ENCODE data around the gene CAMK1D.

Gene CAMK1D

DNA sequence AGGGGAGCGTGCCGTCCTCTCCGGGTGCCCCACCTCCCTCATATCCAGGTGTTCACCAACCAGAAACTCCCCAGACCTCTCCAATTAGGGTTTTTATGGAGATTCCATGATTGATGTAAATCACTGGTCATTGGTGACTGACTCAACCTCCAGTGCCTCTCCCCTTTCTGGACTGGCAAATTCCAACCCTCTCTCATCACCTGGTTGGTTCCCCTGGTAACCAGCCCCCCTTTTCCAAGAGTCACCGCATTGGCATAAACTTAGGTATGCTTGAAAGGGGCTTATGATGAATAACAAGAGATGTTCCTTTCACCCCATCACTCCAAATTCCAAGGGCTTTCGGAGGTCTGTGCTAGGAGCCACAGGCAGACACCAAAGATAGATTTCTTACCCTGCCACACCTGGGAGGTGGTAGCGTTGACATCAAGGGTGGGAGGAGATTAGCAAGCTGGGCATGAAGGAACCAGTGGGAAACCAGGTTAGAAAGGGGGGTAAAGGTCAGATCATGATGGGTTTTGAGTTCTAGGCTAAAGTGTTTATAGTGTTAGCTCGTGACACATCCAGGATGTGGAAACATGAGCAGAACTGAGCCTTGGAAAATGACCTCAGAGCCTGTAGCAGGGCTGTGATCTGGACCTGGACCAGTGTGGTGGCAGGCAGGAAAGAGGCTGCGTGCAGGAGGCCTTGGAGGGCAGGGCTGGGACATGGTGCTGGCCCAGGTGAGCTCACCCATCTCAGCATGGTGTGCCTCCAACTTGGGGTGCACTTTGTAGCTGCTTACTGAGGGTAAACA, 45.1 kb downstream of the CAMK1D start:
- TF ChIP-seq, protein P1, sequence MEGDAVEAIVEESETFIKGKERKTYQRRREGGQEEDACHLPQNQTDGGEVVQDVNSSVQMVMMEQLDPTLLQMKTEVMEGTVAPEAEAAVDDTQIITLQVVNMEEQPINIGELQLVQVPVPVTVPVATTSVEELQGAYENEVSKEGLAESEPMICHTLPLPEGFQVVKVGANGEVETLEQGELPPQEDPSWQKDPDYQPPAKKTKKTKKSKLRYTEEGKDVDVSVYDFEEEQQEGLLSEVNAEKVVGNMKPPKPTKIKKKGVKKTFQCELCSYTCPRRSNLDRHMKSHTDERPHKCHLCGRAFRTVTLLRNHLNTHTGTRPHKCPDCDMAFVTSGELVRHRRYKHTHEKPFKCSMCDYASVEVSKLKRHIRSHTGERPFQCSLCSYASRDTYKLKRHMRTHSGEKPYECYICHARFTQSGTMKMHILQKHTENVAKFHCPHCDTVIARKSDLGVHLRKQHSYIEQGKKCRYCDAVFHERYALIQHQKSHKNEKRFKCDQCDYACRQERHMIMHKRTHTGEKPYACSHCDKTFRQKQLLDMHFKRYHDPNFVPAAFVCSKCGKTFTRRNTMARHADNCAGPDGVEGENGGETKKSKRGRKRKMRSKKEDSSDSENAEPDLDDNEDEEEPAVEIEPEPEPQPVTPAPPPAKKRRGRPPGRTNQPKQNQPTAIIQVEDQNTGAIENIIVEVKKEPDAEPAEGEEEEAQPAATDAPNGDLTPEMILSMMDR (IDR thresholded peaks at IDR 0.05; ENCODE audit: low read depth, low read length) = no peak
- TF ChIP-seq POLR2A (IDR thresholded peaks at IDR 0.05; ENCODE audit: extremely low read depth, insufficient read length) = no peak
- no peak for TF ChIP-seq MYC (IDR thresholded peaks at IDR 0.05; ENCODE audit: low read depth, low read length)
- TF ChIP-seq, protein P2, sequence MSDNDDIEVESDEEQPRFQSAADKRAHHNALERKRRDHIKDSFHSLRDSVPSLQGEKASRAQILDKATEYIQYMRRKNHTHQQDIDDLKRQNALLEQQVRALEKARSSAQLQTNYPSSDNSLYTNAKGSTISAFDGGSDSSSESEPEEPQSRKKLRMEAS (IDR thresholded peaks at IDR 0.05; ENCODE audit: low read depth, low read length) = no peak
- H3K4me3 ChIP-seq (ENCODE audit: low read depth, low read length) = no peak overlapping the region
- no peak for DNase-seq (ENCODE audit: low read depth)

DNA sequence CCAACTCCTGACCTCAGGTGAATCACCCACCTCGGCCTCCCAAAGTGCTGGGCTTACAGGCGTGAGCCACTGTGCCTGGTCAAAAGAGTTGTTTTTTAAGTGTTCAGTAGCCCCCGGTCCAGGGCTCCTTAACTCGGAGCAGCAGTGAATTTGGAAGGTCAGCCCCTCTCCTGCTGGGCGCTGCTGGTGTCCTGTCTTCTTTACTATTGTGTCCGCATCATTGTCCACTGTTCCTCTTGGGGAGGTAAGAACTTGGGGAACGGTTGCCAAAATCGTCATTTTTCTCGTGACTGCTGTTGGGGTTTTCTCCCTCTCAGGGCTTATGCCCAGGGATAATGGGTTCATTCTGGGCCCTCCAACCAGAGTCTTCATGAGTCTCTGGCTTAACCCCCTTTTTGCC, 46.7 kb downstream of the CAMK1D start:
- DNase-seq (ENCODE audit: low read depth) = no peak
- no peak overlapping the region for H3K4me3 ChIP-seq (ENCODE audit: low read depth, low read length)
- TF ChIP-seq POLR2A (IDR thresholded peaks at IDR 0.05; ENCODE audit: extremely low read depth, insufficient read length) (no peak), MYC (IDR thresholded peaks at IDR 0.05; ENCODE audit: low read depth, low read length) (no peak)
- TF ChIP-seq, protein P2 (IDR thresholded peaks at IDR 0.05; ENCODE audit: low read depth, low read length) = no peak
- TF ChIP-seq, protein P1 (IDR thresholded peaks at IDR 0.05; ENCODE audit: low read depth, low read length) = no peak

DNA sequence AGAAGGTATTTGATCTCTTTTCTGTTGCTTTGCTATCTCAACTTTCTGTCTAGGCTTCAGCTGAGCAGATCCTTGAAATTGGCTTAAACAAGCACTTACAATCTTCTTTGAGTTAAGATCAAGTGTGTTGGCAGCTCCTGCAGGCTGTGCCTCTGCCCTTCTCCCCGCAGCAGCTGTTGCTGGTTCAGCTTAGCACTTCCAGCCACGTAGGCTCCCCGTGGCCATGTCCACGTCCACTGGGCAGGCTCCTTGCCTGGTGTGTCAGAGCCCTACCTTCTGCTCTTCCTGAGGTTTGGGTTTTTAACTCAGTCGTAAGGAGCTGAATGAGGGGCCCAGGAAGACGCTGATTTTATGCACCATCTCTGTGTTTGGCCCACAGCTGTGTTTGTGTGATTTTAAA, 47.2 kb downstream of the CAMK1D start:
- TF ChIP-seq POLR2A (IDR thresholded peaks at IDR 0.05; ENCODE audit: extremely low read depth, insufficient read length) = no peak
- TF ChIP-seq, protein P1 (IDR thresholded peaks at IDR 0.05; ENCODE audit: low read depth, low read length) = no peak
- no peak for TF ChIP-seq MYC (IDR thresholded peaks at IDR 0.05; ENCODE audit: low read depth, low read length)
- TF ChIP-seq, protein P2 (IDR thresholded peaks at IDR 0.05; ENCODE audit: low read depth, low read length) = no peak
- no peak overlapping the region for H3K4me3 ChIP-seq (ENCODE audit: low read depth, low read length)
- DNase-seq (ENCODE audit: low read depth) = no peak

DNA sequence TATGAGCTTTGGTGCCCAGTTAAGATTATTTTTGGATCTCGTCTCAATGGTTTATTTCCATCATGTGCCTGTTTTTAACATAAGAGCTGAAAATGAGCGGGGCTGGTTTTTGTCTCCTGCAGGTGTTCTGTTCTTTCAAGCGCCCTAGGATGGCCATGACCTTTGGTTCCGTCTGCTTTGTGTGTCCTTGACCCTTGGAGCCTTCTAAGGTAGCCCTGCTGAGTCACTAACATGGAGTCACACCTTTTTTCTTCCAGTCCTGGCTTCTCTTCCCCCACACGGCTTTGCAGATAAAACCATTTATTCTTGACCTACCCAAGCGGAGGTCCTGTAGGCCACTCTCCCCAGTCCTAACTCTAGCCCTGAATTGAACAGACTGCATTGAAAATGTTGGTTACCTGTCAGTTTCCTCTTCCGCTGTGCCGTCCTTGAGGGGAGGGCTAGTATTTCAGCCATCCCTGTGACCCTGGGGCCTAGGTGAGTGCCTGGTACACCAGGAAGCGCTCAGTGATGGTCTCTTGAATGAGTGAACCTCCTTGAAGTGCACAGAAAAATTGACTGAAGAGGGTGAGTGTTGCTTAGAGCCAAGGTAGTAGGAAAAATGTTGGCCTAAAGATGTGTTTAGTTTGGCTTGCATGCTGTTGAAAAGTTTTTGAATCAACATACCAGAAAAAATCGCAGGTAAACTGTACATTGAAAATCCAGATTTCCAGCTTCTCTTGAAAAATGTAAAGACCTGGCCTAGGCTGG, 48.0 kb downstream of the CAMK1D start:
- no peak overlapping the region for H3K4me3 ChIP-seq (ENCODE audit: low read depth, low read length)
- no peak for DNase-seq (ENCODE audit: low read depth)
- no peak for TF ChIP-seq POLR2A (IDR thresholded peaks at IDR 0.05; ENCODE audit: extremely low read depth, insufficient read length)
- TF ChIP-seq, protein P2 (IDR thresholded peaks at IDR 0.05; ENCODE audit: low read depth, low read length) = no peak
- no peak for TF ChIP-seq MYC (IDR thresholded peaks at IDR 0.05; ENCODE audit: low read depth, low read length)
- TF ChIP-seq, protein P1 (IDR thresholded peaks at IDR 0.05; ENCODE audit: low read depth, low read length) = no peak

DNA sequence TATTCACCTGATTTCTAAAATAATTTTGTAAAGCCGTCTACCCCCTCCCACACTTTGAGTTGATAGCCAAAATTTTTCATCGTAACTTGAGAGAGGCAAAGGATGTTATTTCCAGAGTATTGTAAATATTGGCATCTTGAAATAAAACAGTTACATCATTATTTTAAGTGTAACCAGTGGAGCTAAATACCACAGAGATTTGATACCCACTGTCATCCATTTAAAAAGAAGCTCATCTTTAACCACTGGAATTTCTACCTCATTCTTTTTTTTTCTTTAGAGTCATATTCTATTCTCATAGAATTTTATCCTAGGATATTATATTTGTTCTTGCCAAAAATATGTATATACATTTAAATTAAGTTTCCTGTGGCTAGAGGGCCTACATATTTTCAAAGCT, 48.6 kb downstream of the CAMK1D start:
- DNase-seq (ENCODE audit: low read depth) = no peak
- TF ChIP-seq MYC (IDR thresholded peaks at IDR 0.05; ENCODE audit: low read depth, low read length) = no peak
- TF ChIP-seq POLR2A (IDR thresholded peaks at IDR 0.05; ENCODE audit: extremely low read depth, insufficient read length) = no peak
- TF ChIP-seq, protein P2 (IDR thresholded peaks at IDR 0.05; ENCODE audit: low read depth, low read length) = no peak
- H3K4me3 ChIP-seq (ENCODE audit: low read depth, low read length) = no peak overlapping the region

Measured in NB4 (cell line).